OCI-LY1 (cell line): Measurements from ENCODE around the gene ZFTA.

ENCODE experiments used
- EZH2 ChIP-seq: fragments of 200-600 bp; sonication (generic), shearing (Covaris generic); IDR thresholded peaks from 2 replicates; pipeline ENCODE4 v1.8.0; 2017; ENCODE audit warnings: borderline replicate concordance, mixed run types, mild to moderate bottlenecking, antibody characterized with exemption, low read length, moderate library complexity, mixed read lengths
- TF ChIP-seq, protein P1 (sequence below): fragments of 200-600 bp; sonication (generic), shearing (Covaris generic); IDR thresholded peaks from 2 replicates; pipeline ENCODE4 v1.5.1; 2017; ENCODE audit warnings: mild to moderate bottlenecking, antibody characterized with exemption, low read length, moderate library complexity, mixed read lengths

DNA sequence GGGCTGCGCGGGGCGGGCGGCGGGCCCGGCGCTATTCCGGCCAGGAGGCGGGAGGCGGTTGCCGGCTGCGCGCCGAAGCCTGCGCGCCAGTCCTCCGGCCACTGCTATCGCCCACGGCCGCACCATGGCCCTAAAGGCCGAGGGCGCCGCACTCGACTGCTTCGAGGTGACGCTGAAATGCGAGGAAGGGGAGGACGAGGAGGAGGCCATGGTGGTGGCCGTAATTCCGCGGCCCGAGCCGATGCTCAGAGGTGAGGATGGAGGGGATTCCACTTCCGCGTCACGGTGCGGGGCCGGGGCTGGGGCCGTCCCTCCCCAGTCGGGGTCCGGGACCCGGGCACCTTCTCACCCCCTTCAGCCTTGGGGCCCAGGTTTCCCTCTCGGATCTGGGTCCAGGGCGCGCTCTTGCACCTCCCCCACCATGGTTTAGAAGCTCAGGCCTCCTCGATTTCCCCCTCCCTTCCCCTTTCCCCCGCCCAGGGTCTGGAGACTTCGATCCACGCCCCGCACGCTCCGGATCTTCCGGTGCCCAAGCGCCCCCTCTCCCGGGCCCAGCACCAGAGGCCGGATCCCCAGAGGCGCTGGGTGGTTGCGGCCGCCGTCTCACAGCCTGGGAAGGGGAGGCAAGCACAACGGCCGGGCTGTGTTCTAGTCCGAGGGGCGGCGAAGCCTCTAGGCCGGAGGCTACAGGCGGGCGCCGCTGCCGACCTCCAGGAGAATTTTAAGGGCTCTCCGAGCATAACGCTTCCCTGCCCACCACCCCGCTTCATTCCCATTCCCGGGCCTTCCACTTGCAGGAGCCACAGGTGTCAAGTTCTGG, 45.2 kb upstream of the ZFTA start:
- TF ChIP-seq, protein P1, sequence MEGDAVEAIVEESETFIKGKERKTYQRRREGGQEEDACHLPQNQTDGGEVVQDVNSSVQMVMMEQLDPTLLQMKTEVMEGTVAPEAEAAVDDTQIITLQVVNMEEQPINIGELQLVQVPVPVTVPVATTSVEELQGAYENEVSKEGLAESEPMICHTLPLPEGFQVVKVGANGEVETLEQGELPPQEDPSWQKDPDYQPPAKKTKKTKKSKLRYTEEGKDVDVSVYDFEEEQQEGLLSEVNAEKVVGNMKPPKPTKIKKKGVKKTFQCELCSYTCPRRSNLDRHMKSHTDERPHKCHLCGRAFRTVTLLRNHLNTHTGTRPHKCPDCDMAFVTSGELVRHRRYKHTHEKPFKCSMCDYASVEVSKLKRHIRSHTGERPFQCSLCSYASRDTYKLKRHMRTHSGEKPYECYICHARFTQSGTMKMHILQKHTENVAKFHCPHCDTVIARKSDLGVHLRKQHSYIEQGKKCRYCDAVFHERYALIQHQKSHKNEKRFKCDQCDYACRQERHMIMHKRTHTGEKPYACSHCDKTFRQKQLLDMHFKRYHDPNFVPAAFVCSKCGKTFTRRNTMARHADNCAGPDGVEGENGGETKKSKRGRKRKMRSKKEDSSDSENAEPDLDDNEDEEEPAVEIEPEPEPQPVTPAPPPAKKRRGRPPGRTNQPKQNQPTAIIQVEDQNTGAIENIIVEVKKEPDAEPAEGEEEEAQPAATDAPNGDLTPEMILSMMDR = no peak
- no peak for TF ChIP-seq EZH2
